Smooth muscle cell (in vitro differentiated cells): ENCODE results near the gene H3-3A. TPM values are rescaled to one million over a fixed set of nuclear protein-coding genes. Genes with fewer than 3 reads are reported as not detected.

Experiments used
- DNase-seq: peaks from one replicate; lab custom pipeline; 2025; ENCODE audit not compliant: unreplicated experiment; lab: John Stamatoyannopoulos, UW
- H2AFZ ChIP-seq: fragments of 200-600 bp; sonication (generic); 2 replicates; pipeline ENCODE4 v1.6.0; 2016; ENCODE audit warnings: antibody characterized with exemption, low read depth, mild to moderate bottlenecking
- H3F3A ChIP-seq: fragments of 200-600 bp; sonication (generic); 2 replicates; pipeline ENCODE4 v1.6.0; 2017; ENCODE audit warnings: antibody characterized with exemption, low read depth
- H3K27ac ChIP-seq: fragments of 200-600 bp; sonication (generic); 2 replicates; pipeline ENCODE4 v1.5.1; 2016; ENCODE audit warnings: low read depth, mild to moderate bottlenecking
- H3K27me3 ChIP-seq: fragments of 200-600 bp; sonication (generic); 2 replicates; pipeline ENCODE4 v1.6.1; 2016; ENCODE audit warnings: low read depth, mild to moderate bottlenecking
- H3K36me3 ChIP-seq: fragments of 200-600 bp; sonication (generic); 2 replicates; pipeline ENCODE4 v1.5.1; 2016; ENCODE audit warnings: low read depth
- H3K4me1 ChIP-seq: fragments of 200-600 bp; sonication (generic); 2 replicates; pipeline ENCODE4 v1.5.1; 2016; ENCODE audit warnings: low read depth
- H3K4me2 ChIP-seq: fragments of 200-600 bp; sonication (generic); 2 replicates; pipeline ENCODE4 v1.6.0; 2016; ENCODE audit warnings: mild to moderate bottlenecking
- H3K4me3 ChIP-seq: fragments of 200-600 bp; sonication (generic); 2 replicates; pipeline ENCODE4 v1.5.1; 2016; ENCODE audit warnings: mild to moderate bottlenecking
- H3K79me2 ChIP-seq: fragments of 200-600 bp; sonication (generic); 2 replicates; pipeline ENCODE4 v1.6.0; 2016; ENCODE audit warnings: low read depth, mild to moderate bottlenecking
- H3K9ac ChIP-seq: fragments of 200-600 bp; sonication (generic); 2 replicates; pipeline ENCODE4 v1.6.0; 2016; ENCODE audit warnings: low read depth
- H3K9me3 ChIP-seq: fragments of 200-600 bp; sonication (generic); replicated peaks from 2 replicates; pipeline ENCODE4 v1.5.1; 2016; ENCODE audit warnings: low read depth
- H4K20me1 ChIP-seq: fragments of 200-600 bp; sonication (generic); 2 replicates; pipeline ENCODE4 v1.6.0; 2016; ENCODE audit warnings: low read depth
- WGBS: methylation state at CpG from one replicate; pipeline ENCODE4 v1.1.7; 2016; ENCODE audit warnings: low lambda C conversion rate; 5-methylcytosine and 5-hydroxymethylcytosine counted together
- polyA plus RNA-seq: library from polyadenylated mRNA; unstranded; fragments of >200 nt; fragmentation: Nextera tagmentation; extraction: Ambion mirVana; gene quantifications from 2 replicates; pipeline ENCODE4 v1.2.1, GENCODE V29; 2016
- total RNA-seq: library from RNA; depleted of rRNA; stranded (reverse); fragments of >200 nt; gene quantifications from 2 replicates; pipeline ENCODE4 v1.2.3, GENCODE V29; 2014
- TF ChIP-seq, protein P1 (sequence below): fragments of 200-600 bp; sonication (generic); IDR thresholded peaks from 2 replicates; pipeline ENCODE4 v1.5.1; 2017; ENCODE audit warnings: borderline replicate concordance, mild to moderate bottlenecking, antibody characterized with exemption; ENCODE audit not compliant: insufficient read depth, poor library complexity, severe bottlenecking

Gene H3-3A
- total and polyA plus RNA-seq, 2 experiments from 2014 or later = 430 to 459 TPM

- peaks cover 19% of the 10 kb centered on the region for H3F3A ChIP-seq
- WGBS = 5% methylated on average over 5 of the region's 5 CpGs
- H3K27me3 ChIP-seq = no peaks in the 10 kb centered on the region
- no peak overlapping the region for H3K9ac ChIP-seq
- peaks cover 31% of the 10 kb centered on the region for H3K4me1 ChIP-seq
- H3K27ac ChIP-seq = peak overlapping the region; percentile 96
- H3K79me2 ChIP-seq = peaks cover 68% of the 10 kb centered on the region
- H3K9me3 ChIP-seq = no peaks in the 10 kb centered on the region
- H2AFZ ChIP-seq = no peak overlapping the region
- no peak for DNase-seq
- TF ChIP-seq, protein P1, sequence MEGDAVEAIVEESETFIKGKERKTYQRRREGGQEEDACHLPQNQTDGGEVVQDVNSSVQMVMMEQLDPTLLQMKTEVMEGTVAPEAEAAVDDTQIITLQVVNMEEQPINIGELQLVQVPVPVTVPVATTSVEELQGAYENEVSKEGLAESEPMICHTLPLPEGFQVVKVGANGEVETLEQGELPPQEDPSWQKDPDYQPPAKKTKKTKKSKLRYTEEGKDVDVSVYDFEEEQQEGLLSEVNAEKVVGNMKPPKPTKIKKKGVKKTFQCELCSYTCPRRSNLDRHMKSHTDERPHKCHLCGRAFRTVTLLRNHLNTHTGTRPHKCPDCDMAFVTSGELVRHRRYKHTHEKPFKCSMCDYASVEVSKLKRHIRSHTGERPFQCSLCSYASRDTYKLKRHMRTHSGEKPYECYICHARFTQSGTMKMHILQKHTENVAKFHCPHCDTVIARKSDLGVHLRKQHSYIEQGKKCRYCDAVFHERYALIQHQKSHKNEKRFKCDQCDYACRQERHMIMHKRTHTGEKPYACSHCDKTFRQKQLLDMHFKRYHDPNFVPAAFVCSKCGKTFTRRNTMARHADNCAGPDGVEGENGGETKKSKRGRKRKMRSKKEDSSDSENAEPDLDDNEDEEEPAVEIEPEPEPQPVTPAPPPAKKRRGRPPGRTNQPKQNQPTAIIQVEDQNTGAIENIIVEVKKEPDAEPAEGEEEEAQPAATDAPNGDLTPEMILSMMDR = peak; percentile 64
- H3K36me3 ChIP-seq = peaks cover 10% of the 10 kb centered on the region
- H3K4me3 ChIP-seq = peak overlapping the region; percentile 74
- H4K20me1 ChIP-seq = peaks cover 67% of the 10 kb centered on the region
- peak overlapping the region; percentile 96 for H3K4me2 ChIP-seq
These were observed 2.3 kb downstream of the H3-3A start for GRCh38 chr1:226064816-226065248.

GRCh38 chr1:226066415-226067078, 4.0 kb downstream of the H3-3A start:
- no peak overlapping the region for H2AFZ ChIP-seq
- no peaks in the 10 kb centered on the region for H3K27me3 ChIP-seq
- TF ChIP-seq, protein P1 = no peak
- peaks cover 74% of the 10 kb centered on the region for H3K79me2 ChIP-seq
- H3K4me2 ChIP-seq = peak overlapping the region; percentile 27
- peaks cover 10% of the 10 kb centered on the region for H3K36me3 ChIP-seq
- no peak for DNase-seq
- H3K27ac ChIP-seq = peak overlapping the region; percentile 18
- no peak overlapping the region for H3K9ac ChIP-seq
- no peak overlapping the region for H3K4me3 ChIP-seq
- peaks cover 81% of the 10 kb centered on the region for H4K20me1 ChIP-seq
- H3F3A ChIP-seq = peaks cover 24% of the 10 kb centered on the region
- no peaks in the 10 kb centered on the region for H3K9me3 ChIP-seq
- 70% methylated on average over 4 of the region's 4 CpGs for WGBS
- peaks cover 24% of the 10 kb centered on the region for H3K4me1 ChIP-seq

DNA sequence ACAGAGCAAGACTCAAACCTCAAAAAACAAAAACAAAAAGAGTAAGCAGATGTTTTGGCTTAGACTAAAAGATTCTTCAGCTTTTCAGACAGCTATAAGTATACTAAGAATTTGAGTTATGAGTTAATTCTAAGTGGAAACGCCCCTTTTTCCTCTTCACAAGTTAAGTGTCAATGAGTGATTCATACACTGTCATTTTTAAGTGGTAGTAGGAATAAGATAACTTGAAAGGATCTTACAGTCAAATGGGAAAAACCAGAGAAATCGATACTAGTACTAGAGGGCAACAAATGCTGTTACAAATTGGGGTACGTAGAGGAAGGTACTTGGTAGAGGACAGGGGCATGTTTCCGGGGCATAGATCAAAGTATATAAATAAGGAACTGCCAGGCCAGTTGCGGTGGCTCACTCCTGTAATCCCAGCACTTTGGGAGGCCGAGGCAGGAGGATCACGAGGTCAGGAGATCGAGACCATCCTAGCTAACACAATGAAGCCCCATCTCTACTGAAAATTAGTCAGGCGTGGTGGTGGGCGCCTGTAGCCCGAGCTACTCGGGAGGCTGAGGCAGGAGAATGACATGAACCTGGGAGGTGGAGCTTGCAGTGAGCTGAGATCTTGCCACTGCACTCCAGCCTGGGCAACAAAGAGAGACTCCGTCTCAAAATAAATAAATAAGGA, 7.4 kb downstream of the H3-3A start:
- 99% methylated on average over 13 of the region's 13 CpGs for WGBS
- no peaks in the 10 kb centered on the region for H3K9me3 ChIP-seq
- H3K27me3 ChIP-seq = no peaks in the 10 kb centered on the region
- H4K20me1 ChIP-seq = peaks cover 87% of the 10 kb centered on the region
- peaks cover 13% of the 10 kb centered on the region for H3K36me3 ChIP-seq
- no peak overlapping the region for H3K4me3 ChIP-seq
- DNase-seq = no peak
- no peak overlapping the region for H2AFZ ChIP-seq
- no peak overlapping the region for H3K27ac ChIP-seq
- peaks cover 20% of the 10 kb centered on the region for H3K4me1 ChIP-seq
- H3F3A ChIP-seq = peaks cover 20% of the 10 kb centered on the region
- H3K79me2 ChIP-seq = peaks cover 60% of the 10 kb centered on the region
- no peak overlapping the region for H3K4me2 ChIP-seq
- H3K9ac ChIP-seq = no peak overlapping the region
- TF ChIP-seq, protein P1 = no peak
